Measurements from ENCODE around the gene NAAA. TPM values are rescaled to one million over a fixed set of nuclear protein-coding genes. Genes with fewer than 3 reads are reported as not detected.
"Not testable (repeated sequence)": the region's sequence is repeated elsewhere in the genome, so short reads cannot be mapped to it uniquely, and the experiment has no call there.

Gene NAAA
- total and polyA plus RNA-seq, 2 donors (not counting 1 experiment from before 2014, with no cell fraction given): 51.4 to 55.2 TPM

GRCh38 chr4:75954811-75955210 is 14.0 kb upstream of the NAAA start:
- H3K4me3 Mint-ChIP-seq; POLR2A ChIA-PET; H3K27me3 ChIP-seq (replicated peaks in 1 of 4; ENCODE audit: control extremely low read depth in 1 of 4, control insufficient read depth in 3 of 4, insufficient read depth in 4 of 4, low read length in 3 of 4); DNase-seq; intact Hi-C loops (cut with micrococcal nuclease); H3K9me3 Mint-ChIP-seq (ENCODE audit: insufficient read depth); H3K27me3 Mint-ChIP-seq; H2AFZ ChIP-seq (ENCODE audit: insufficient read depth, low read depth, low read length, poor library complexity, severe bottlenecking); H3K4me2 ChIP-seq (replicated peaks; ENCODE audit: low read depth, low read length, poor library complexity, severe bottlenecking); H3K9ac ChIP-seq (ENCODE audit: low read length); H3K4me3 ChIP-seq (ENCODE audit: control extremely low read depth in 1 of 5, extremely low read depth in 1 of 5, insufficient read depth in 1 of 5, low read depth in 2 of 5, low read length in 4 of 5); H3K79me2 ChIP-seq (ENCODE audit: control insufficient read depth, insufficient read depth, low read length); H3K27ac ChIP-seq (ENCODE audit: low read length in 2 of 2); H3K9me3 ChIP-seq (ENCODE audit: control extremely low read depth in 1 of 3, control insufficient read depth in 2 of 3, insufficient read depth in 1 of 3, low read length in 2 of 3); H3K27ac Mint-ChIP-seq; ATAC-seq (ENCODE audit: low read depth); H4K20me1 ChIP-seq (ENCODE audit: control insufficient read depth, insufficient read depth, low read length, poor library complexity, severe bottlenecking); H3K4me1 ChIP-seq (ENCODE audit: control insufficient read depth in 2 of 2, insufficient read depth in 2 of 2, low read length in 2 of 2): not testable (repeated sequence)
- H3K4me1 Mint-ChIP-seq: peaks cover 12% of the 10 kb centered on the region
- CTCF ChIA-PET: interaction anchor here (0.8 kb wide), 1 partner anchor 41 kb away, joined by 3 read pairs; no protein-coding TSS in a partner anchor
- 100% methylated on average over 1 of the region's 5 CpGs for WGBS (ENCODE audit: insufficient coverage)
- peaks cover 17 to 79% of the 10 kb centered on the region in 2 experiments for H3K36me3 ChIP-seq (replicated peaks in 1 of 2; ENCODE audit: control extremely low read depth in 1 of 2, control insufficient read depth in 1 of 2, extremely low read depth in 1 of 2, insufficient read depth in 2 of 2, low read length in 1 of 2)

- POLR2A ChIA-PET: no interaction called here
These were observed 12.7 kb upstream of the NAAA start for GRCh38 chr4:75953509-75953908.

More at GRCh38 chr4:75953509-75953908, 12.7 kb upstream of the NAAA start:
- no peak for DNase-seq
- Histone ChIP-seq H2AFZ (ENCODE audit: insufficient read depth, low read depth, low read length, poor library complexity, severe bottlenecking) (no peak overlapping the region), H3K9ac (ENCODE audit: low read length) (no peak overlapping the region), H3K27ac (ENCODE audit: low read length in 2 of 2) (peak overlapping the region in 1 of 2 donors; percentile 41), H3K4me3 (ENCODE audit: control extremely low read depth in 1 of 5, extremely low read depth in 1 of 5, insufficient read depth in 1 of 5, low read depth in 2 of 5, low read length in 4 of 5) (no peak overlapping the region), H3K4me2 (replicated peaks; ENCODE audit: low read depth, low read length, poor library complexity, severe bottlenecking) (no peak overlapping the region), H3K27me3 (replicated peaks in 1 of 4; ENCODE audit: control extremely low read depth in 1 of 4, control insufficient read depth in 3 of 4, insufficient read depth in 4 of 4, low read length in 3 of 4) (no peaks in the 10 kb centered on the region), H3K36me3 (replicated peaks in 1 of 2; ENCODE audit: control extremely low read depth in 1 of 2, control insufficient read depth in 1 of 2, extremely low read depth in 1 of 2, insufficient read depth in 2 of 2, low read length in 1 of 2) (peaks cover 17 to 70% of the 10 kb centered on the region in 2 experiments), H3K4me1 (ENCODE audit: control insufficient read depth in 2 of 2, insufficient read depth in 2 of 2, low read length in 2 of 2) (peaks cover 9 to 11% of the 10 kb centered on the region in 2 donors), H3K9me3 (ENCODE audit: control extremely low read depth in 1 of 3, control insufficient read depth in 2 of 3, insufficient read depth in 1 of 3, low read length in 2 of 3) (no peaks in the 10 kb centered on the region), H4K20me1 (ENCODE audit: control insufficient read depth, insufficient read depth, low read length, poor library complexity, severe bottlenecking) (no peaks in the 10 kb centered on the region), H3K79me2 (ENCODE audit: control insufficient read depth, insufficient read depth, low read length) (no peaks in the 10 kb centered on the region)
- WGBS (ENCODE audit: insufficient coverage): 89% methylated on average over 1 of the region's 2 CpGs
- H3K4me1 Mint-ChIP-seq: peaks cover 23% of the 10 kb centered on the region
- ATAC-seq (ENCODE audit: low read depth): no peak
- CTCF ChIA-PET: interaction anchor here (1.1 kb wide), 1 partner anchor 42 kb away, joined by 5 read pairs; no protein-coding TSS in a partner anchor
- H3K27me3 Mint-ChIP-seq: no peaks in the 10 kb centered on the region
- H3K4me3 Mint-ChIP-seq: no peak overlapping the region
- intact Hi-C loops (cut with micrococcal nuclease): no loop called here
- no peaks in the 10 kb centered on the region for H3K9me3 Mint-ChIP-seq (ENCODE audit: insufficient read depth)
- H3K27ac Mint-ChIP-seq: no peak overlapping the region
- TF ChIP-seq EZH2 (IDR thresholded peaks at IDR 0.05; ENCODE audit: borderline replicate concordance, insufficient read depth, low read depth, low read length, poor library complexity, severe bottlenecking): no peak
